ENCODE data around the gene NUP153.

The NUP153 gene

DNA sequence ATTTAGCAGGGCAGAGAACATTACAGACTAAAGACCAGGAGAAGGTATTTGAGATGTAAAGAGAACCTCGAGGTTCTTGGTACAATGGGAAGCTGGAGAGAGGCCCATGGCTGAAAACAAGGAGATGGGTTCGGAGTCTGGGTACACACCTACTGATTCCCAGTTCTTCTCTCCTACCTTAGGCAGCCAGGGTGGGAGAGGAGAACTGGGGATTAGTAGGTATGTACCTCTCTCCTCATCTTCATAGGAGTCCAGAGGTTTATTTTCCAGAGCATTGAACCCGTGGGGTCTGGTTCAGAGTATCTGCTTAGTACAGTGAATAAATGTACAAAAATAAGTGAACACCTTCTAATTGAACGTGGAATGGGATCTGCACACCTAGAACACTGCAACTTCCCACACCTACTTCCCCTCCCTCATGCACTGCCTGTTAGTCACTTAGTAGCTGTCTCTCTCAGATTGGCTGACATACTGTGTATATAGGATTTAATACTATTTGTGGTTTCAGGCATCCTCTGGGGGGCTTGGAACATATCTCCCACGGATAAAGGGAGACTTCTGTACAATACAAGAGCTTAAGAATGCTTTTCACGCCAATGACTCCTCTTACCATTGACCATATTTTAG, 23.5 kb upstream of the NUP153 start:
- no peak for FAIRE-seq
- DNase-seq (ENCODE audit: insufficient read length, low spot score) = no peak
- TF ChIP-seq SPI1 (IDR thresholded peaks at IDR 0.05; ENCODE audit: low read depth, low read length) (no peak), POLR2AphosphoS5 (IDR thresholded peaks at IDR 0.05; ENCODE audit: low read depth, low read length) (no peak), PAX5 (IDR thresholded peaks at IDR 0.05; ENCODE audit: insufficient read depth, low read length, severe bottlenecking) (no peak)

DNA sequence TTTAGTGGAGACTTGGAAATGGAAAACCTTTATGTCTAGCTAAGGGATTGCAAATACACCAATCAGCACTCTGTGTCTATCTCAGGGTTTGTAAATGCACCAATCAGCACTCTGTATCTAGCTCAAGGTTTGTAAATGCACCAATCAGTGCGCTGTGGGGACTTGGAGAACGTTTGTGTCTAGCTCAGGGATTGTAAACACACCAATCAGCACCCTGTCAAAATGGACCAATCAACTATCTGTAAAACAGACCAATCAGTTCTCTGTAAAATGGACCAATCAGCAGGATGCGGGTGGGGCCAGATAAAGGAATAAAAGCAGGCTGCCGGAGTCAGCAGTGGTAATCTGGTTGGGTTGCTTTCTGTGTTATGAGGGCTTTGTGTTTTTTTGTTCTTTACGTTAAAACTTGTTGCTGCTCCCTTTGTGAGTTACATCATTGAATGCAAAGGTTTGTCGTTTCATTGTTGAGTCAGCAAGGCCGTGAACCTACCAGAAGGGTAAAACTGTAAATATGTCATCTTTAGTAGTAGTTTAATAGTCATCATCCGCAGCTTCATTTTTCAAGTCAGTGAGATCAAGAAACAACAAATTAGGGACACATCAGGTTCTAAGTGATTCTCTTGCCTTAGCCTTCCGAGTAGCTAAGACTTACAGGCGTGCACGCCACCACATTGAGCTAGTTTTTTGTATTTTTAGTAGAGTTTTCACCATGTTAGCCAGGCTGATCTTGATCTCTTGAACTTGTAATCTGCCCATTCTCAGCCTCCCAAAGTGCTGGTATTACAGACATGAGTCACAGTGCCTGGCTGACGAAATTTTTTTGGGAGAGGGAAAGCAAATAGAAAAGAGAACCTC, 22.7 kb upstream of the NUP153 start:
- FAIRE-seq (no peak), DNase-seq (ENCODE audit: insufficient read length, low spot score) (no peak)
- TF ChIP-seq TAF1 (IDR thresholded peaks at IDR 0.05; ENCODE audit: low read depth, low read length) (no peak), SPI1 (IDR thresholded peaks at IDR 0.05; ENCODE audit: low read depth, low read length) (no peak), PAX5 (IDR thresholded peaks at IDR 0.05; ENCODE audit: insufficient read depth, low read length, severe bottlenecking) (no peak), POLR2A (IDR thresholded peaks at IDR 0.05; ENCODE audit: low read depth, low read length) (no peak), POU2F2 (IDR thresholded peaks at IDR 0.05; ENCODE audit: low read depth, low read length) (no peak), POLR2AphosphoS5 (IDR thresholded peaks at IDR 0.05; ENCODE audit: low read depth, low read length) (no peak)

DNA sequence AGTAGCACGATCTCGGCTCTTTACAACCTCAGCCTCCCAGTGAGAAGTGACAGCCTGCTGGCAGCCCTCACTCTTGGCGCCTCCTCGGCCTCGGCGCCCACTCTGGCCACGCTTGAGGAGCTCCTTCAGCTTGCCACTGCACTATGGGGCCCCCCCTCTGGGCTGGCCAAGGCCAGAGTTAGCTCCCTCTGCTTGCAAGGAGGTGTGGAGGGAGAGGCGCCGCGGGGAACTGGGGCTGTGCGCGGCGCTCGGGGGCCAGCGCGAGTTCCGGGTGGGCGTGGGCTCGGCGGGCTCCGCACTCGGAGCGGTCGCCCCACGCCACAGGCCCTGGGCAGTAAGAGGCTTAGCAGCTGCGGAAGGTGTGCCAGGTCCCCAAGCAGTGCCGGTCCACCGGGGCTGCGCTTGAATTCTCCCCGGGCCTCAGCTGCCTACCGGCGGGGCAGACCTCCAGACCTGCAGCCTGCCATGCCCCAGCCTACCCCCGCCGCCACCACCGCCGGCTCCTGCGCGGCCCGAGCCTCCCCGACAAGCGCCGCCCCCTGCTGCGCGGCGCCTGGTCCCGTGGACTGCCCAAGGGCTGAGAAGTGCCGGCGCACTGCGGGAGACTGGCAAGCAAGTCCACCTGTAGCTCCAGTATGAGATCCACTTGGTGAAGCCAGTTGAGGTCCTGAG, 22.0 kb upstream of the NUP153 start:
- DNase-seq (ENCODE audit: insufficient read length, low spot score) (no peak), FAIRE-seq (no peak)
- TF ChIP-seq PAX5 (IDR thresholded peaks at IDR 0.05; ENCODE audit: insufficient read depth, low read length, severe bottlenecking) (no peak), POLR2AphosphoS5 (IDR thresholded peaks at IDR 0.05; ENCODE audit: low read depth, low read length) (no peak)

GRCh38 chr6:17725083-17725482, 18.4 kb upstream of the NUP153 start:
- DNase-seq (ENCODE audit: insufficient read length, low spot score) = no peak
- TF ChIP-seq POLR2AphosphoS5 (IDR thresholded peaks at IDR 0.05; ENCODE audit: low read depth, low read length) (no peak), POLR2A (IDR thresholded peaks at IDR 0.05; ENCODE audit: low read depth, low read length) (no peak), PAX5 (IDR thresholded peaks at IDR 0.05; ENCODE audit: insufficient read depth, low read length, severe bottlenecking) (no peak), POU2F2 (IDR thresholded peaks at IDR 0.05; ENCODE audit: low read depth, low read length) (no peak), SPI1 (IDR thresholded peaks at IDR 0.05; ENCODE audit: low read depth, low read length) (no peak), TAF1 (IDR thresholded peaks at IDR 0.05; ENCODE audit: low read depth, low read length) (no peak)
- no peak for FAIRE-seq

- TF ChIP-seq POU2F2 (IDR thresholded peaks at IDR 0.05; ENCODE audit: low read depth, low read length) = no peak
- FAIRE-seq = no peak
- DNase-seq (ENCODE audit: insufficient read length, low spot score) = no peak
Observed at GRCh38 chr6:17724341-17724740, 17.6 kb upstream of the NUP153 start.

DNA sequence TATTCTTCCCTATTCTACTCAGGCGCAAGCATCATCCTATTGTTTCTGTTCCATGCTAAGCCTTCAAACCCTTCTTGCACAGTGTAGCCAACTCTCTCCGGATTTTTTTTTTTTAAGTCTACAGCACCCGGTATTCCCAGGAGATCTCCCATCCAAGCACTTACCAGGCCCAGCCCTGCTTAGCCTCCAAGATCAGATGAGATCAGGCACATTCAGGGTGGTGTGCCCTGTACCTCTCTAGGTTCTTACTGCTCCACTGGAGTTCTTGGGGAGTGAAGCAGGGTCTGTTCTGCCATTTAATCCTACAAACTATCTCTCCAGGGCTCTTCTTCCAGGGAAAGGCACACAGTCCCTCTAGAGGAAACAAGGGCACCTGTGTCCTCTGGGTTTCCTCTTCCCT, 14.9 kb upstream of the NUP153 start:
- DNase-seq (ENCODE audit: insufficient read length, low spot score) = no peak
- no peak for FAIRE-seq
- TF ChIP-seq TAF1 (IDR thresholded peaks at IDR 0.05; ENCODE audit: low read depth, low read length) = no peak
- no peak for TF ChIP-seq POLR2AphosphoS5 (IDR thresholded peaks at IDR 0.05; ENCODE audit: low read depth, low read length)
- TF ChIP-seq PAX5 (IDR thresholded peaks at IDR 0.05; ENCODE audit: insufficient read depth, low read length, severe bottlenecking) = no peak
- TF ChIP-seq SPI1 (IDR thresholded peaks at IDR 0.05; ENCODE audit: low read depth, low read length) = no peak
- no peak for TF ChIP-seq POU2F2 (IDR thresholded peaks at IDR 0.05; ENCODE audit: low read depth, low read length)
- no peak for TF ChIP-seq POLR2A (IDR thresholded peaks at IDR 0.05; ENCODE audit: low read depth, low read length)

GRCh38 chr6:17719323-17720041, 12.8 kb upstream of the NUP153 start:
- TF ChIP-seq POU2F2 (IDR thresholded peaks at IDR 0.05; ENCODE audit: low read depth, low read length) (no peak), POLR2A (IDR thresholded peaks at IDR 0.05; ENCODE audit: low read depth, low read length) (no peak), POLR2AphosphoS5 (IDR thresholded peaks at IDR 0.05; ENCODE audit: low read depth, low read length) (no peak), SPI1 (IDR thresholded peaks at IDR 0.05; ENCODE audit: low read depth, low read length) (no peak), PAX5 (IDR thresholded peaks at IDR 0.05; ENCODE audit: insufficient read depth, low read length, severe bottlenecking) (no peak), TAF1 (IDR thresholded peaks at IDR 0.05; ENCODE audit: low read depth, low read length) (no peak)
- no peak for FAIRE-seq
- DNase-seq (ENCODE audit: insufficient read length, low spot score) = no peak

GRCh38 chr6:17716221-17716620, 9.5 kb upstream of the NUP153 start:
- no peak for FAIRE-seq
- no peak for TF ChIP-seq SPI1 (IDR thresholded peaks at IDR 0.05; ENCODE audit: low read depth, low read length)
- no peak for TF ChIP-seq POLR2AphosphoS5 (IDR thresholded peaks at IDR 0.05; ENCODE audit: low read depth, low read length)
- no peak for TF ChIP-seq POU2F2 (IDR thresholded peaks at IDR 0.05; ENCODE audit: low read depth, low read length)
- no peak for TF ChIP-seq TAF1 (IDR thresholded peaks at IDR 0.05; ENCODE audit: low read depth, low read length)
- TF ChIP-seq POLR2A (IDR thresholded peaks at IDR 0.05; ENCODE audit: low read depth, low read length) = no peak
- no peak for TF ChIP-seq PAX5 (IDR thresholded peaks at IDR 0.05; ENCODE audit: insufficient read depth, low read length, severe bottlenecking)

More at GRCh38 chr6:17716221-17716620, 9.5 kb upstream of the NUP153 start:
- DNase-seq (ENCODE audit: insufficient read length, low spot score) = no peak
